HG03571 (cell line): ENCODE data around the gene CENPB.
"Not testable (repeated sequence)": the region's sequence is repeated elsewhere in the genome, so short reads cannot be mapped to it uniquely, and the experiment has no call there.

ENCODE experiments used
- ATAC-seq: cut with Tn5 transposase; IDR thresholded peaks from one replicate; pipeline ENCODE4 v1.9.1; 2021; ENCODE audit not compliant: unreplicated experiment

Gene CENPB

GRCh38 chr20:3786665-3787323 is at the start of gene CENPB:
Gene CENPB (minus strand): TSS chr20:3786740. CDS start chr20:3786483, 257 bp downstream.
- ATAC-seq: peak; percentile 73

GRCh38 chr20:3836132-3836531 is 49.6 kb upstream of the CENPB start:
- ATAC-seq: no peak

- ATAC-seq: not testable (repeated sequence)
These were observed 43.4 kb upstream of the CENPB start for GRCh38 chr20:3829891-3830290.

- no peak for ATAC-seq
These were observed 42.3 kb upstream of the CENPB start for GRCh38 chr20:3828798-3829197.

GRCh38 chr20:3826420-3826819 is 39.9 kb upstream of the CENPB start:
- no peak for ATAC-seq

- ATAC-seq: no peak
These were observed 39.0 kb upstream of the CENPB start for GRCh38 chr20:3825526-3825925.

GRCh38 chr20:3823881-3824280 is 37.3 kb upstream of the CENPB start:
- ATAC-seq: no peak

- ATAC-seq: no peak
These were observed 35.5 kb upstream of the CENPB start for GRCh38 chr20:3821996-3822395.

- ATAC-seq: peak; percentile 7
These were observed 34.6 kb upstream of the CENPB start for GRCh38 chr20:3820901-3821727.

- ATAC-seq: peak; percentile 72
These were observed 33.7 kb upstream of the CENPB start, which contains the start of gene AP5S1 for GRCh38 chr20:3820048-3820900. Gene AP5S1 (plus strand): TSS chr20:3820547. CDS start chr20:3822118, 1,571 bp downstream.

- ATAC-seq: no peak
These were observed 33.0 kb upstream of the CENPB start for GRCh38 chr20:3819411-3820047.

- no peak for ATAC-seq
These were observed 31.9 kb upstream of the CENPB start for GRCh38 chr20:3818155-3819151.

- ATAC-seq: no peak
These were observed 29.3 kb upstream of the CENPB start for GRCh38 chr20:3815703-3816315.

GRCh38 chr20:3814928-3815495 is 28.5 kb upstream of the CENPB start:
- ATAC-seq: no peak

- ATAC-seq: no peak
These were observed 27.5 kb upstream of the CENPB start for GRCh38 chr20:3813848-3814581.

GRCh38 chr20:3812975-3813847 is 26.7 kb upstream of the CENPB start:
- no peak for ATAC-seq

- ATAC-seq: no peak
These were observed 25.7 kb upstream of the CENPB start for GRCh38 chr20:3812259-3812681.
